Psoas muscle (tissue), 8 donors: ENCODE measurements around the gene DNAH3. TPM values are rescaled to one million over a fixed set of nuclear protein-coding genes. Genes with fewer than 3 reads are reported as not detected.

Source experiments
- ATAC-seq, 4 donors: fragments of 200-7000 bp; cut with Tn5 transposase; one replicate each; pipeline ENCODE4 v1.9.1; 2020; ENCODE audit warnings: moderate library complexity in 3 of 4, mild to moderate bottlenecking in 2 of 4
- DNase-seq, 2 donors: peaks; one replicate each; pipeline ENCODE4 v3.0.0-alpha.2; 2020
- H3K27ac ChIP-seq: fragments of 200-600 bp; one replicate; pipeline ENCODE4 v1.8.0; 2022
- H3K27me3 ChIP-seq, 3 donors: fragments of 200-600 bp in 1 of 3; one replicate each; pipeline versions ENCODE4 v1.6.1 to v1.8.0; 2013 to 2022; ENCODE audit warnings: low read length in 2 of 3, mild to moderate bottlenecking in 2 of 3, moderate library complexity in 1 of 3; ENCODE audit not compliant: insufficient read depth in 3 of 3
- H3K36me3 ChIP-seq, 2 donors: fragments of 200-600 bp in 1 of 2; one replicate each; pipeline versions ENCODE4 v1.6.1 to v1.8.0; 2013 to 2022; ENCODE audit warnings: low read depth in 1 of 2, mild to moderate bottlenecking in 1 of 2, moderate library complexity in 1 of 2; ENCODE audit not compliant: insufficient read depth in 1 of 2
- H3K4me1 ChIP-seq: fragments of 200-600 bp; one replicate; pipeline ENCODE4 v1.8.0; 2022
- H3K4me3 ChIP-seq: fragments of 200-600 bp; one replicate; pipeline ENCODE4 v1.8.0; 2022; ENCODE audit warnings: mild to moderate bottlenecking
- H3K9me3 ChIP-seq: fragments of 200-600 bp; one replicate; pipeline ENCODE4 v1.8.0; 2022
- WGBS, 3 donors: extraction: QIAGEN DNeasy Blood & Tissue Kit; methylation state at CpG; one replicate each; pipeline versions ENCODE4 v1.1.6 to v1.1.7; 2013; 5-methylcytosine and 5-hydroxymethylcytosine counted together
- intact Hi-C, 2 donors: fragments of 100-400 bp; cut with DNase I; formaldehyde crosslinking; loops; one replicate each; pipeline versions ENCODE4 v1.11.0 to v1.14.2; 2022
- polyA plus RNA-seq, 3 donors: library from polyadenylated mRNA; stranded (reverse); fragments of 200-250 nt; gene quantifications; one replicate each; pipeline ENCODE4 v1.2.3, GENCODE V29; 2013
- total RNA-seq, 4 donors: library from RNA; stranded (reverse); fragmentation: NEBNext Ultra II Directional in 2 of 4; extraction: Animal tissue kit (Norgen Biotek cat#: 25700) in 2 of 4; gene quantifications; one replicate each; pipeline versions ENCODE4 v1.2.1 to v1.2.4, GENCODE V29; 2021 to 2023
- TF ChIP-seq, protein P1 (sequence below): fragments of 200-600 bp; IDR thresholded peaks from one replicate; pipeline ENCODE4 v1.8.0; 2022; ENCODE audit warnings: antibody characterized with exemption
- donor health status: healthy with polysubstance abuse.
- donor health status: DM: no; HTN: no; CAD: no; lungs with moderate emphysema.
- donor health status: Bipolar disorder and iron deficiency.
- donor health status: healthy.
- donor health status: DM: yes; HTN: yes; CAD: no.
- donor health status: DM: no; HTN: no; CAD: no.
- donor health status: DM: no; HTN: no; CAD: no.
- donor health status: DM: yes; HTN: yes; CAD: no.

DNAH3 gene
- total and polyA plus RNA-seq, 7 donors, result 0.01 to 2.1 (median 0.17) TPM; not detected in 1

- H3K36me3 ChIP-seq, result peaks cover 0 to 38% of the 10 kb centered on the region in 2 donors
- no peaks in the 10 kb centered on the region for H3K27me3 ChIP-seq
- TF ChIP-seq, protein P1, sequence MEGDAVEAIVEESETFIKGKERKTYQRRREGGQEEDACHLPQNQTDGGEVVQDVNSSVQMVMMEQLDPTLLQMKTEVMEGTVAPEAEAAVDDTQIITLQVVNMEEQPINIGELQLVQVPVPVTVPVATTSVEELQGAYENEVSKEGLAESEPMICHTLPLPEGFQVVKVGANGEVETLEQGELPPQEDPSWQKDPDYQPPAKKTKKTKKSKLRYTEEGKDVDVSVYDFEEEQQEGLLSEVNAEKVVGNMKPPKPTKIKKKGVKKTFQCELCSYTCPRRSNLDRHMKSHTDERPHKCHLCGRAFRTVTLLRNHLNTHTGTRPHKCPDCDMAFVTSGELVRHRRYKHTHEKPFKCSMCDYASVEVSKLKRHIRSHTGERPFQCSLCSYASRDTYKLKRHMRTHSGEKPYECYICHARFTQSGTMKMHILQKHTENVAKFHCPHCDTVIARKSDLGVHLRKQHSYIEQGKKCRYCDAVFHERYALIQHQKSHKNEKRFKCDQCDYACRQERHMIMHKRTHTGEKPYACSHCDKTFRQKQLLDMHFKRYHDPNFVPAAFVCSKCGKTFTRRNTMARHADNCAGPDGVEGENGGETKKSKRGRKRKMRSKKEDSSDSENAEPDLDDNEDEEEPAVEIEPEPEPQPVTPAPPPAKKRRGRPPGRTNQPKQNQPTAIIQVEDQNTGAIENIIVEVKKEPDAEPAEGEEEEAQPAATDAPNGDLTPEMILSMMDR, result no peak
- no peaks in the 10 kb centered on the region for H3K9me3 ChIP-seq
- ATAC-seq (no peak), DNase-seq (no peak)
- H3K4me1 ChIP-seq, result peaks cover 3% of the 10 kb centered on the region
- 86 to 96% (median 94%) methylated on average over 3 of the region's 3 CpGs for WGBS, 3 donors
- intact Hi-C loops, result no loop called here
- H3K27ac ChIP-seq, result no peak overlapping the region
- H3K4me3 ChIP-seq, result no peak overlapping the region
These were observed 226.8 kb downstream of the DNAH3 start for GRCh38 chr16:20923876-20924275.

- Histone ChIP-seq H3K4me3 (no peak overlapping the region), H3K36me3 (peaks cover 0 to 39% of the 10 kb centered on the region in 2 donors), H3K27me3 (no peaks in the 10 kb centered on the region), H3K4me1 (peaks cover 7% of the 10 kb centered on the region), H3K9me3 (no peaks in the 10 kb centered on the region), H3K27ac (no peak overlapping the region)
- TF ChIP-seq, protein P1, result no peak
- ATAC-seq (no peak), DNase-seq (no peak)
- intact Hi-C loops, result no loop called here
- WGBS, 3 donors, result 97 to 100% (median 100%) methylated on average over 2 of the region's 2 CpGs
These were observed 229.8 kb downstream of the DNAH3 start for GRCh38 chr16:20920799-20921198.

GRCh38 chr16:20920091-20920490, 230.6 kb downstream of the DNAH3 start:
- Histone ChIP-seq H3K27ac (no peak overlapping the region), H3K4me1 (peaks cover 7% of the 10 kb centered on the region), H3K9me3 (no peaks in the 10 kb centered on the region), H3K4me3 (no peak overlapping the region), H3K27me3 (no peaks in the 10 kb centered on the region), H3K36me3 (peaks cover 0 to 32% of the 10 kb centered on the region in 2 donors)
- intact Hi-C loops, result no loop called here
- TF ChIP-seq, protein P1, result no peak
- WGBS, 3 donors, result 87 to 97% (median 95%) methylated on average over 5 of the region's 5 CpGs
- DNase-seq (no peak), ATAC-seq (no peak)

GRCh38 chr16:20918486-20919239, 232.0 kb downstream of the DNAH3 start:
- H3K9me3 ChIP-seq, result no peaks in the 10 kb centered on the region
- intact Hi-C loops, result loop anchor here in 1 of 2 donors (2.0 kb wide), 1 partner anchor 42 kb away; no protein-coding TSS in a partner anchor
- DNase-seq (peak; percentile 75 to 77), ATAC-seq (peak; percentile 44 to 90 (median 80))
- TF ChIP-seq, protein P1, result no peak
- no peaks in the 10 kb centered on the region for H3K27me3 ChIP-seq
- H3K36me3 ChIP-seq, result peaks cover 0 to 18% of the 10 kb centered on the region in 2 donors
- no peak overlapping the region for H3K4me3 ChIP-seq
- H3K27ac ChIP-seq, result no peak overlapping the region
- 22 to 32% (median 24%) methylated on average over 4 of the region's 4 CpGs for WGBS, 3 donors
- H3K4me1 ChIP-seq, result peaks cover 7% of the 10 kb centered on the region
